ENCODE measurements around the gene RASGRF1. TPM values are rescaled to one million over a fixed set of nuclear protein-coding genes. Genes with fewer than 3 reads are reported as not detected.

Gene RASGRF1
- total RNA-seq, 1 experiment from 2014 or later, result 0.59 TPM

- ChIA-PET CTCF (no interaction called here), POLR2A (no interaction called here)
- TF ChIP-seq CTCF (IDR thresholded peaks at IDR 0.05), result no peak
- no peak for TF ChIP-seq POLR2AphosphoS5 (IDR thresholded peaks at IDR 0.05; ENCODE audit: low read depth, low read length)
- no peak for TF ChIP-seq REST (IDR thresholded peaks at IDR 0.05; ENCODE audit: insufficient read depth in 1 of 2, low read depth in 2 of 2, low read length in 1 of 2)
- TF ChIP-seq TCF7L2 (IDR thresholded peaks at IDR 0.05; ENCODE audit: low read depth, low read length), result no peak
- TF ChIP-seq SIN3A (IDR thresholded peaks at IDR 0.05; ENCODE audit: borderline replicate concordance, insufficient read depth, low read depth, low read length), result no peak
- no peak overlapping the region for H3K4me3 ChIP-seq (ENCODE audit: low read depth in 2 of 2, low read length in 2 of 2)
- ATAC-seq (no peak), DNase-seq (ENCODE audit: low read depth, low spot score) (no peak)
- in situ Hi-C loops (cut with HindIII; ENCODE audit: low pct_unique_long_range_greater_than_20kb, low sequenced_read_pairs) (no loop called here), intact Hi-C loops (cut with micrococcal nuclease; ENCODE audit: unreplicated experiment) (loop anchor here (5.0 kb wide), 1 partner anchor 45 kb away; no protein-coding TSS in a partner anchor)
- peak overlapping the region; percentile 97 for H3K27ac ChIP-seq (ENCODE audit: low read length)
- no TSS peak for BruUV-seq (replicated peaks)
- H3K36me3 ChIP-seq (ENCODE audit: control insufficient read depth, insufficient read depth, low read length), result no peaks in the 10 kb centered on the region; the same call in 1 of the 2 replicates
- H3K27me3 ChIP-seq (ENCODE audit: control insufficient read depth, insufficient read depth, low read length), result no peaks in the 10 kb centered on the region
- H3K9me3 ChIP-seq (ENCODE audit: control insufficient read depth, insufficient read depth, low read depth, low read length), result no peaks in the 10 kb centered on the region
- peaks cover 72% of the 10 kb centered on the region for H3K4me1 ChIP-seq (ENCODE audit: control insufficient read depth, insufficient read depth, low read length)
Measured at GRCh38 chr15:78932258-78932808, 158.2 kb downstream of the RASGRF1 start.

- Histone ChIP-seq H3K27ac (ENCODE audit: low read length) (peak overlapping the region; percentile 97), H3K4me3 (ENCODE audit: low read depth in 2 of 2, low read length in 2 of 2) (no peak overlapping the region), H3K36me3 (ENCODE audit: control insufficient read depth, insufficient read depth, low read length) (no peaks in the 10 kb centered on the region; the same call in none of the 2 replicates), H3K4me1 (ENCODE audit: control insufficient read depth, insufficient read depth, low read length) (peaks cover 78% of the 10 kb centered on the region), H3K27me3 (ENCODE audit: control insufficient read depth, insufficient read depth, low read length) (no peaks in the 10 kb centered on the region), H3K9me3 (ENCODE audit: control insufficient read depth, insufficient read depth, low read depth, low read length) (no peaks in the 10 kb centered on the region)
- ChIA-PET POLR2A (no interaction called here), CTCF (interaction anchor here (0.9 to 1.0 kb wide), 2 partner anchors 21 to 41 kb away, joined by 4 read pairs; no protein-coding TSS in a partner anchor)
- intact Hi-C loops (cut with micrococcal nuclease; ENCODE audit: unreplicated experiment), result loop anchor here (5.0 kb wide), 1 partner anchor 46 kb away; no protein-coding TSS in a partner anchor
- no peak for DNase-seq (ENCODE audit: low read depth, low spot score)
- ATAC-seq, result peak; percentile 25
- TF ChIP-seq SIN3A (IDR thresholded peaks at IDR 0.05; ENCODE audit: borderline replicate concordance, insufficient read depth, low read depth, low read length) (no peak), REST (IDR thresholded peaks at IDR 0.05; ENCODE audit: insufficient read depth in 1 of 2, low read depth in 2 of 2, low read length in 1 of 2) (no peak), POLR2AphosphoS5 (IDR thresholded peaks at IDR 0.05; ENCODE audit: low read depth, low read length) (no peak), TCF7L2 (IDR thresholded peaks at IDR 0.05; ENCODE audit: low read depth, low read length) (peak; percentile 84)
- no TSS peak for BruUV-seq (replicated peaks)
- in situ Hi-C loops (cut with HindIII; ENCODE audit: low pct_unique_long_range_greater_than_20kb, low sequenced_read_pairs), result no loop called here
Measured at GRCh38 chr15:78931439-78932257, 158.9 kb downstream of the RASGRF1 start.

All from Panc1 (cell line).